Left forelimb (tissue), 1 donor: ENCODE results near the gene NDRG2.

Source experiments
- DNase-seq: peaks from one replicate; pipeline ENCODE4 v3.0.0-alpha.2; 2018; ENCODE audit warnings: low spot score

The NDRG2 gene

GRCh38 chr14:20969336-20969735 lies 55.5 kb downstream of the NDRG2 start:
- no peak for DNase-seq
